WTC11 (cell line): ENCODE measurements around the gene SPPL2B.

Experiments
- ATF3 ChIP-seq: sonication (generic); formaldehyde crosslinking; conservative IDR thresholded peaks from 2 replicates; pipeline ENCODE4 v1.8.1; 2022; ENCODE audit warnings: mild to moderate bottlenecking, missing genetic modification reagents
- CREM ChIP-seq: sonication (generic); formaldehyde crosslinking; IDR thresholded peaks from 2 replicates; pipeline ENCODE4 v1.8.1; 2022; ENCODE audit warnings: mild to moderate bottlenecking, missing genetic modification reagents, moderate library complexity
- CTCF ChIP-seq: fragments of 200-600 bp; IDR thresholded peaks from 2 replicates; pipeline ENCODE4 v1.8.0; 2022; ENCODE audit warnings: antibody characterized with exemption
- ELF4 ChIP-seq: sonication (generic); formaldehyde crosslinking; IDR thresholded peaks from 2 replicates; pipeline ENCODE4 v1.8.1; 2022; ENCODE audit warnings: low read depth, mild to moderate bottlenecking, moderate library complexity, missing genetic modification reagents
- ESRRA ChIP-seq: sonication (generic); formaldehyde crosslinking; IDR thresholded peaks from 2 replicates; pipeline ENCODE4 v1.8.1; 2022; ENCODE audit warnings: mild to moderate bottlenecking, missing genetic modification reagents, borderline replicate concordance
- IRF2 ChIP-seq: sonication (generic); formaldehyde crosslinking; IDR thresholded peaks from 2 replicates; pipeline ENCODE4 v1.8.0; 2022; ENCODE audit warnings: low read depth, missing genetic modification reagents, borderline replicate concordance
- SOX15 ChIP-seq: fragments of 250-450 bp; sonication (Bioruptor Pico); IDR thresholded peaks from 2 replicates; pipeline ENCODE4 v1.9.0; 2021; ENCODE audit warnings: mild to moderate bottlenecking
- ZNF512 ChIP-seq: sonication (generic); formaldehyde crosslinking; IDR thresholded peaks from 2 replicates; pipeline ENCODE4 v1.8.1; 2022; ENCODE audit warnings: missing genetic modification reagents, borderline replicate concordance
- ZNF671 ChIP-seq: fragments of 250-450 bp; sonication (Bioruptor Pico); IDR thresholded peaks from 2 replicates; pipeline ENCODE4 v1.8.0; 2021; ENCODE audit warnings: mild to moderate bottlenecking
- TF ChIP-seq, protein P1 (sequence below): sonication (generic); formaldehyde crosslinking; IDR thresholded peaks from 2 replicates; pipeline ENCODE4 v1.8.0; 2022; ENCODE audit warnings: mild to moderate bottlenecking, missing genetic modification reagents
- TF ChIP-seq, protein P2 (sequence below): sonication (generic); formaldehyde crosslinking; IDR thresholded peaks from 2 replicates; pipeline ENCODE4 v1.8.1; 2023; ENCODE audit warnings: mild to moderate bottlenecking, missing genetic modification reagents, moderate library complexity
- TF ChIP-seq, protein P3 (sequence below): sonication (generic); formaldehyde crosslinking; IDR thresholded peaks from 2 replicates; pipeline ENCODE4 v1.8.0; 2023; ENCODE audit warnings: mild to moderate bottlenecking, missing genetic modification reagents

DNA sequence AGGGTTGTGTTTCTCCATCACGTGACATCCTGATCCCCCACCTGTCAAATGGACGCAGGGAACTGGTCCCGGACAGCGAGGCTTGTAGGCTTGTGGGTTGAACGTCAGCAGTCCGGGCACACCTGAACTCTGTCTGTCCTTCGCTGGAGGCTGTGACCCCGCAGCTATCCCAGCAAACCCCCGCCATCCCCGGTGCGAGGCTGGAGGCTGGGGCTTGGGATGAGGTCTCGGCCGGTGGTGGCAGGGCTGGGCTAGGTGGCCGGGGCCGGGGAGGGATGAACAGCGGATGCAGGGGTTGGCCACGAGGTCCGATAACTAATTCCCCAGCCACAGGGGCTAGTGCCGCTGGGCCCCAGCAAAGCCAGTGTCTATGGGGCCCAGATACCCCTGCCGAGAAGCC is 8.9 kb upstream of the SPPL2B start:
- TF ChIP-seq ESRRA (CRISPR knock-in tag) (no peak), ATF3 (CRISPR knock-in tag) (no peak), ZNF512 (CRISPR knock-in tag) (no peak), CTCF (no peak), ELF4 (CRISPR knock-in tag) (no peak), ZNF671 (CRISPR knock-in tag) (no peak), IRF2 (CRISPR knock-in tag) (no peak), SOX15 (no peak), CREM (no peak)
- TF ChIP-seq, protein P1, sequence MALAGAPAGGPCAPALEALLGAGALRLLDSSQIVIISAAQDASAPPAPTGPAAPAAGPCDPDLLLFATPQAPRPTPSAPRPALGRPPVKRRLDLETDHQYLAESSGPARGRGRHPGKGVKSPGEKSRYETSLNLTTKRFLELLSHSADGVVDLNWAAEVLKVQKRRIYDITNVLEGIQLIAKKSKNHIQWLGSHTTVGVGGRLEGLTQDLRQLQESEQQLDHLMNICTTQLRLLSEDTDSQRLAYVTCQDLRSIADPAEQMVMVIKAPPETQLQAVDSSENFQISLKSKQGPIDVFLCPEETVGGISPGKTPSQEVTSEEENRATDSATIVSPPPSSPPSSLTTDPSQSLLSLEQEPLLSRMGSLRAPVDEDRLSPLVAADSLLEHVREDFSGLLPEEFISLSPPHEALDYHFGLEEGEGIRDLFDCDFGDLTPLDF (CRISPR knock-in tag) = no peak
- TF ChIP-seq, protein P2, sequence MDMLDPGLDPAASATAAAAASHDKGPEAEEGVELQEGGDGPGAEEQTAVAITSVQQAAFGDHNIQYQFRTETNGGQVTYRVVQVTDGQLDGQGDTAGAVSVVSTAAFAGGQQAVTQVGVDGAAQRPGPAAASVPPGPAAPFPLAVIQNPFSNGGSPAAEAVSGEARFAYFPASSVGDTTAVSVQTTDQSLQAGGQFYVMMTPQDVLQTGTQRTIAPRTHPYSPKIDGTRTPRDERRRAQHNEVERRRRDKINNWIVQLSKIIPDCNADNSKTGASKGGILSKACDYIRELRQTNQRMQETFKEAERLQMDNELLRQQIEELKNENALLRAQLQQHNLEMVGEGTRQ = no peak
- TF ChIP-seq, protein P3, sequence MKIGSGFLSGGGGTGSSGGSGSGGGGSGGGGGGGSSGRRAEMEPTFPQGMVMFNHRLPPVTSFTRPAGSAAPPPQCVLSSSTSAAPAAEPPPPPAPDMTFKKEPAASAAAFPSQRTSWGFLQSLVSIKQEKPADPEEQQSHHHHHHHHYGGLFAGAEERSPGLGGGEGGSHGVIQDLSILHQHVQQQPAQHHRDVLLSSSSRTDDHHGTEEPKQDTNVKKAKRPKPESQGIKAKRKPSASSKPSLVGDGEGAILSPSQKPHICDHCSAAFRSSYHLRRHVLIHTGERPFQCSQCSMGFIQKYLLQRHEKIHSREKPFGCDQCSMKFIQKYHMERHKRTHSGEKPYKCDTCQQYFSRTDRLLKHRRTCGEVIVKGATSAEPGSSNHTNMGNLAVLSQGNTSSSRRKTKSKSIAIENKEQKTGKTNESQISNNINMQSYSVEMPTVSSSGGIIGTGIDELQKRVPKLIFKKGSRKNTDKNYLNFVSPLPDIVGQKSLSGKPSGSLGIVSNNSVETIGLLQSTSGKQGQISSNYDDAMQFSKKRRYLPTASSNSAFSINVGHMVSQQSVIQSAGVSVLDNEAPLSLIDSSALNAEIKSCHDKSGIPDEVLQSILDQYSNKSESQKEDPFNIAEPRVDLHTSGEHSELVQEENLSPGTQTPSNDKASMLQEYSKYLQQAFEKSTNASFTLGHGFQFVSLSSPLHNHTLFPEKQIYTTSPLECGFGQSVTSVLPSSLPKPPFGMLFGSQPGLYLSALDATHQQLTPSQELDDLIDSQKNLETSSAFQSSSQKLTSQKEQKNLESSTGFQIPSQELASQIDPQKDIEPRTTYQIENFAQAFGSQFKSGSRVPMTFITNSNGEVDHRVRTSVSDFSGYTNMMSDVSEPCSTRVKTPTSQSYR (CRISPR knock-in tag) = no peak
